HG02885 (cell line): Measurements from ENCODE around the gene PUS7.

Experiments used
- ATAC-seq: cut with Tn5 transposase; IDR thresholded peaks from one replicate; pipeline ENCODE4 v1.9.1; 2021; ENCODE audit warnings: mild to moderate bottlenecking; ENCODE audit not compliant: unreplicated experiment, poor library complexity

Gene PUS7

GRCh38 chr7:105512415-105512814, 9.7 kb downstream of the PUS7 start:
- no peak for ATAC-seq

- ATAC-seq: no peak
These were observed 19.9 kb downstream of the PUS7 start for GRCh38 chr7:105502173-105502572.

GRCh38 chr7:105497016-105497415, 25.1 kb downstream of the PUS7 start:
- no peak for ATAC-seq

GRCh38 chr7:105496521-105496920, 25.6 kb downstream of the PUS7 start:
- ATAC-seq: no peak

GRCh38 chr7:105493923-105494315, 28.2 kb downstream of the PUS7 start:
- no peak for ATAC-seq

- no peak for ATAC-seq
These were observed 28.7 kb downstream of the PUS7 start for GRCh38 chr7:105493196-105493922.

GRCh38 chr7:105489409-105489808, 32.7 kb downstream of the PUS7 start:
- ATAC-seq: no peak

- ATAC-seq: no peak
These were observed 34.2 kb downstream of the PUS7 start for GRCh38 chr7:105487579-105488571.

GRCh38 chr7:105480931-105481330, 41.1 kb downstream of the PUS7 start:
- no peak for ATAC-seq

- no peak for ATAC-seq
These were observed 43.5 kb downstream of the PUS7 start for GRCh38 chr7:105478606-105479005.

GRCh38 chr7:105477908-105478307, 44.2 kb downstream of the PUS7 start:
- ATAC-seq: no peak

- no peak for ATAC-seq
These were observed 48.0 kb downstream of the PUS7 start for GRCh38 chr7:105474045-105474444.

GRCh38 chr7:105473163-105473562, 48.9 kb downstream of the PUS7 start:
- ATAC-seq: no peak

GRCh38 chr7:105470846-105471245, 51.2 kb downstream of the PUS7 start:
- no peak for ATAC-seq

- ATAC-seq: no peak
These were observed 52.0 kb downstream of the PUS7 start for GRCh38 chr7:105470090-105470489.

- no peak for ATAC-seq
These were observed 59.2 kb downstream of the PUS7 start for GRCh38 chr7:105462765-105463420.

GRCh38 chr7:105461518-105461917, 60.6 kb downstream of the PUS7 start:
- ATAC-seq: no peak

- ATAC-seq: no peak
These were observed 64.3 kb downstream of the PUS7 start for GRCh38 chr7:105457619-105458225.

- ATAC-seq: no peak
These were observed 67.2 kb downstream of the PUS7 start for GRCh38 chr7:105454921-105455320.

- no peak for ATAC-seq
These were observed 67.8 kb downstream of the PUS7 start for GRCh38 chr7:105454095-105454747.
